Keratinocyte (primary cell): ENCODE data around the gene AOPEP. TPM values are rescaled to one million over a fixed set of nuclear protein-coding genes. Genes with fewer than 3 reads are reported as not detected.

ENCODE experiments used
- DNase-seq: peaks from one replicate; pipeline ENCODE4 v3.0.0-alpha.2; 2011; ENCODE audit warnings: low read depth, missing footprints, low spot score
- FAIRE-seq: peaks from 2 replicates; lab custom pipeline; 2011; peaks lifted over from hg19 to GRCh38; lab: Jason Lieb, UNC
- H2AFZ ChIP-seq: 2 replicates; pipeline ENCODE4 v1.6.0; 2012; ENCODE audit warnings: low read length, control low read depth, inconsistent platforms; ENCODE audit not compliant: control insufficient read depth
- H3K27ac ChIP-seq: 2 replicates; pipeline ENCODE4 v1.5.1; 2011; ENCODE audit warnings: low read length; ENCODE audit not compliant: control insufficient read depth, insufficient read depth
- H3K27me3 ChIP-seq: 3 replicates; pipeline ENCODE4 v1.6.0; 2011; ENCODE audit warnings: low read length; ENCODE audit not compliant: control insufficient read depth, insufficient read depth; ENCODE audit errors: extremely low read depth
- H3K36me3 ChIP-seq, 2 experiments: 2 replicates in 1 of 2; 3 replicates in 1 of 2; pipeline ENCODE4 v1.5.1; 2011; ENCODE audit warnings: low read length in 2 of 2, mild to moderate bottlenecking in 1 of 2; ENCODE audit not compliant: control insufficient read depth in 2 of 2, insufficient read depth in 2 of 2; ENCODE audit errors: extremely low read depth in 1 of 2
- H3K4me1 ChIP-seq: 3 replicates; pipeline ENCODE4 v1.5.1; 2011; ENCODE audit warnings: low read length; ENCODE audit not compliant: control insufficient read depth, insufficient read depth; ENCODE audit errors: extremely low read depth
- H3K4me2 ChIP-seq: 3 replicates; pipeline ENCODE4 v1.6.0; 2011; ENCODE audit warnings: low read depth, low read length; ENCODE audit not compliant: control insufficient read depth, insufficient read depth; ENCODE audit errors: extremely low read depth
- H3K4me3 ChIP-seq, 3 experiments: fragments of 200-600 bp in 1 of 3; sonication (generic) in 1 of 3; 2 replicates in 2 of 3; 3 replicates in 1 of 3; pipeline ENCODE4 v1.5.1; 2011 to 2016; ENCODE audit warnings: low read length in 3 of 3, mild to moderate bottlenecking in 3 of 3, control low read depth in 2 of 3, inconsistent platforms in 1 of 3, low read depth in 1 of 3, mixed read lengths in 1 of 3, mixed run types in 1 of 3, moderate library complexity in 1 of 3; ENCODE audit not compliant: control insufficient read depth in 2 of 3, insufficient read depth in 2 of 3; ENCODE audit errors: extremely low read depth in 1 of 3
- H3K79me2 ChIP-seq: 2 replicates; pipeline ENCODE4 v1.6.0; 2012; ENCODE audit warnings: low read length; ENCODE audit not compliant: control insufficient read depth, insufficient read depth
- H3K9ac ChIP-seq: 3 replicates; pipeline ENCODE4 v1.6.0; 2011; ENCODE audit warnings: low read length; ENCODE audit not compliant: control insufficient read depth, insufficient read depth; ENCODE audit errors: extremely low read depth
- H3K9me1 ChIP-seq: 3 replicates; pipeline ENCODE4 v1.6.0; 2011; ENCODE audit warnings: low read length; ENCODE audit not compliant: control insufficient read depth, insufficient read depth; ENCODE audit errors: extremely low read depth
- H3K9me3 ChIP-seq: 2 replicates; pipeline ENCODE4 v1.5.1; 2012; ENCODE audit warnings: low read depth, low read length; ENCODE audit not compliant: control insufficient read depth
- H4K20me1 ChIP-seq: 3 replicates; pipeline ENCODE4 v1.6.0; 2011; ENCODE audit warnings: low read length; ENCODE audit not compliant: control insufficient read depth, insufficient read depth; ENCODE audit errors: extremely low read depth
- CTCF ChIP-seq, 3 experiments: IDR thresholded peaks in 1 of 3; conservative IDR thresholded peaks in 1 of 3; optimal IDR thresholded peaks in 1 of 3; 2 replicates in 2 of 3; 3 replicates in 1 of 3; pipeline versions ENCODE3 to v1.5.1; 2011; ENCODE audit warnings: low read length in 3 of 3, mild to moderate bottlenecking in 3 of 3, moderate library complexity in 2 of 3, control low read depth in 1 of 3, inconsistent platforms in 1 of 3; ENCODE audit not compliant: insufficient read depth in 2 of 3; ENCODE audit errors: extremely low read depth in 1 of 3
- EZH2 ChIP-seq: IDR thresholded peaks from one replicate; pipeline ENCODE4 v1.6.1; 2012; ENCODE audit warnings: inconsistent platforms, mild to moderate bottlenecking, low read length, moderate library complexity
- dilution Hi-C: fragments of 300-500 bp; cut with MboI; formaldehyde crosslinking; loops from one replicate; pipeline ENCODE4 v1.7.0; 2020; ENCODE audit warnings: low sequenced_read_pairs; ENCODE audit not compliant: extremely low pct_ligation_motif_present
- polyA plus RNA-seq, 5 experiments: library from polyadenylated mRNA; depleted of rRNA in 3 of 5; stranded (reverse) in 3 of 5; stranded (forward) in 1 of 5; unstranded in 1 of 5; fragments of >200 nt; gene quantifications; 1 replicate in 1 of 5; 2 replicates in 3 of 5; 3 replicates in 1 of 5; pipeline versions ENCODE4 v1.2.1 to v1.2.3, GENCODE V29; 2011 to 2012; ENCODE audit warnings: missing spikeins in 2 of 5, low read depth in 1 of 5, low replicate concordance in 1 of 5

AOPEP gene
- polyA plus RNA-seq, 1 donor (not counting 4 experiments of a cell fraction or from before 2014, with no cell fraction given) = 27.0 TPM

- Histone ChIP-seq H3K4me1 (peaks cover 58% of the 10 kb centered on the region), H3K27me3 (no peaks in the 10 kb centered on the region), H3K79me2 (no peaks in the 10 kb centered on the region), H4K20me1 (no peaks in the 10 kb centered on the region), H2AFZ (no peak overlapping the region), H3K9ac (no peak overlapping the region), H3K4me2 (no peak overlapping the region), H3K4me3 (no peak overlapping the region), H3K27ac (peak overlapping the region; percentile 8), H3K9me1 (peaks cover 2% of the 10 kb centered on the region), H3K36me3 (peaks cover 0 to 3% of the 10 kb centered on the region in 2 experiments), H3K9me3 (no peaks in the 10 kb centered on the region)
- FAIRE-seq (no peak), DNase-seq (no peak)
- dilution Hi-C loops = no loop called here
- TF ChIP-seq CTCF (optimal IDR thresholded peaks at IDR 0.05 in 1 of 3, IDR thresholded peaks at IDR 0.05 in 1 of 3, conservative IDR thresholded peaks at IDR 0.05 in 1 of 3; ENCODE audit: extremely low read depth in 1 of 3, insufficient read depth in 2 of 3, low read length in 3 of 3) = no peak
- no peak for TF ChIP-seq EZH2
Observed at GRCh38 chr9:94926431-94926800, 199.9 kb downstream of the AOPEP start.

GRCh38 chr9:94927048-94927761, 200.7 kb downstream of the AOPEP start:
- TF ChIP-seq CTCF (optimal IDR thresholded peaks at IDR 0.05 in 1 of 3, IDR thresholded peaks at IDR 0.05 in 1 of 3, conservative IDR thresholded peaks at IDR 0.05 in 1 of 3; ENCODE audit: extremely low read depth in 1 of 3, insufficient read depth in 2 of 3, low read length in 3 of 3) = no peak
- TF ChIP-seq EZH2 = no peak
- dilution Hi-C loops = no loop called here
- Histone ChIP-seq H3K4me1 (peaks cover 58% of the 10 kb centered on the region), H3K9me3 (no peaks in the 10 kb centered on the region), H2AFZ (no peak overlapping the region), H3K4me3 (no peak overlapping the region), H4K20me1 (no peaks in the 10 kb centered on the region), H3K27ac (no peak overlapping the region), H3K9ac (no peak overlapping the region), H3K79me2 (no peaks in the 10 kb centered on the region), H3K4me2 (no peak overlapping the region), H3K27me3 (no peaks in the 10 kb centered on the region), H3K9me1 (no peaks in the 10 kb centered on the region), H3K36me3 (peaks cover 0 to 3% of the 10 kb centered on the region in 2 experiments)
- DNase-seq (no peak), FAIRE-seq (no peak)
